Measurements from ENCODE around the gene BCL2.
A peak's percentile ranks its signal among the peaks of the same experiment; 100 is the strongest.

BCL2 gene

DNA sequence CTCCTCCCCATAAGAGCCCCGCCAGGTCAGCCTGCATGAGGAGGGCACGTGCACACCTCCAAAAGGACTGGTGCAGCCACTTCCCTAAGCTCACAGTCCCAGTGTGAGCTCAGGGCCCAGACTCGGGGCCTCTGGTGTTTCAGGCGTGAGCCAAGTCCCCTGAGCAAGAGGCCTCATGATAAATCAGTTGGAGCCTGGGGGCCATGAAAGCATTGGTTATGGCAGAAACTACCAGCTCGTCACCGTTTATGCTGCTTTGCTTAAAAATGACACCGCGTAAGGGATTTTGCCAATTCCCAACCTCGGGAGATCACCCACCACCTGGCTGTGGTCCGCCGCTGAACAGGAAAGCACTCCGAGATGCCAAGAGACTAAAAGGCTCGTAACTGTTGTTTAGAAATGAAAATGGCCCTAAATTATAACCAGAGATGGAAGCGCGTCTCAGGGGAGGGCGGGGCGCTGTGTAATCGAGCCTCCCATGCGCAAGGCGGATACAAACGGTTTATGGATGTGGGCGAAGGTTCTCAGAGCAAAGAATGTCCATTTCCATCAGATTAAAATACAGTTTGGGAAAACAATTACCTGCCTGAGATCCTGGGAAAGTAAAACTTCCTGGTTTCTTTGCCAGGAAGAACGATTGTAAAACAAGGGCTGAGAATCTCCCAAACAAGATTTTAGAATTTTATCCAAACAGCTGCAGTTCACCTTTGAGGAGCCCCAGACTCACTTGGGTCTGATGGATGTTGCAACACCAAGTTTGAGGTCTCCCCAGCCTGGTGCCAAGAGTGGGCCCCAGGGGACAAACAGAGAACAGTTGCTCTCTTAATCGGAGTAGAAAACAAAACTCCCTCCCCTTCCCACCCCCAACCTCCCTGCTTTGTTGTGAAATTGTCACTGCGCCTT lies 141.4 kb downstream of the BCL2 start:
- Mint-ChIP-seq H3K4me3 (peak overlapping the region; percentile 16 to 68 (median 34)), H3K4me1 (peaks cover 62% of the 10 kb centered on the region), H3K36me3 (ENCODE audit: low read depth) (no peaks in the 10 kb centered on the region), H3K27me3 (ENCODE audit: low read depth) (no peaks in the 10 kb centered on the region), H3K27ac (peak overlapping the region; percentile 66 to 87 (median 85)), H3K9me3 (no peaks in the 10 kb centered on the region)
- TF ChIP-seq, protein P1, sequence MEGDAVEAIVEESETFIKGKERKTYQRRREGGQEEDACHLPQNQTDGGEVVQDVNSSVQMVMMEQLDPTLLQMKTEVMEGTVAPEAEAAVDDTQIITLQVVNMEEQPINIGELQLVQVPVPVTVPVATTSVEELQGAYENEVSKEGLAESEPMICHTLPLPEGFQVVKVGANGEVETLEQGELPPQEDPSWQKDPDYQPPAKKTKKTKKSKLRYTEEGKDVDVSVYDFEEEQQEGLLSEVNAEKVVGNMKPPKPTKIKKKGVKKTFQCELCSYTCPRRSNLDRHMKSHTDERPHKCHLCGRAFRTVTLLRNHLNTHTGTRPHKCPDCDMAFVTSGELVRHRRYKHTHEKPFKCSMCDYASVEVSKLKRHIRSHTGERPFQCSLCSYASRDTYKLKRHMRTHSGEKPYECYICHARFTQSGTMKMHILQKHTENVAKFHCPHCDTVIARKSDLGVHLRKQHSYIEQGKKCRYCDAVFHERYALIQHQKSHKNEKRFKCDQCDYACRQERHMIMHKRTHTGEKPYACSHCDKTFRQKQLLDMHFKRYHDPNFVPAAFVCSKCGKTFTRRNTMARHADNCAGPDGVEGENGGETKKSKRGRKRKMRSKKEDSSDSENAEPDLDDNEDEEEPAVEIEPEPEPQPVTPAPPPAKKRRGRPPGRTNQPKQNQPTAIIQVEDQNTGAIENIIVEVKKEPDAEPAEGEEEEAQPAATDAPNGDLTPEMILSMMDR (IDR thresholded peaks at IDR 0.05; ENCODE audit: unreplicated experiment in 3 of 3): no peak

DNA sequence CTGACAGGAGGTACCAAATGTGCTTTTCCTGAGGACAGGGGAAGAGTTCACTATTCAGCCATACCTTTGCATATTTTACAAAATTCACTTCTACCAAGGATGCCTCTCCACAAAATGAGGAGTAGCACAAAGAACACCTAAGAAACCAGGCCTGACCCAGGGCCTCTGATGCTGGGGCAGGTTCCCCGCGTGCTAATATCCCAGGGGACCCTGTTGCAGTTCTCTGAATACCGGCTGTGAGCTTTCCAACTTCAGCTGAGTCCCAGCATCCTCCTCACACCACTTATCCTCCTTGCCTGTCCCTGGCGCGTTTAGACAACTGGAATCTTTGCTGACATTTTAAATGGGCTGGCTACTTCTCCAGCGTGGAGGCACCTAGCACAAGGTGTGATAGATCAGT lies 142.3 kb downstream of the BCL2 start:
- no peak overlapping the region for H3K4me3 Mint-ChIP-seq
- no peaks in the 10 kb centered on the region for H3K27me3 Mint-ChIP-seq (ENCODE audit: low read depth)
- peaks cover 53% of the 10 kb centered on the region for H3K4me1 Mint-ChIP-seq
- no peaks in the 10 kb centered on the region for H3K36me3 Mint-ChIP-seq (ENCODE audit: low read depth)
- peak overlapping the region in 1 of 3 experiments; percentile 85 for H3K27ac Mint-ChIP-seq
- TF ChIP-seq, protein P1 (IDR thresholded peaks at IDR 0.05; ENCODE audit: unreplicated experiment in 3 of 3): no peak
- no peaks in the 10 kb centered on the region for H3K9me3 Mint-ChIP-seq

DNA sequence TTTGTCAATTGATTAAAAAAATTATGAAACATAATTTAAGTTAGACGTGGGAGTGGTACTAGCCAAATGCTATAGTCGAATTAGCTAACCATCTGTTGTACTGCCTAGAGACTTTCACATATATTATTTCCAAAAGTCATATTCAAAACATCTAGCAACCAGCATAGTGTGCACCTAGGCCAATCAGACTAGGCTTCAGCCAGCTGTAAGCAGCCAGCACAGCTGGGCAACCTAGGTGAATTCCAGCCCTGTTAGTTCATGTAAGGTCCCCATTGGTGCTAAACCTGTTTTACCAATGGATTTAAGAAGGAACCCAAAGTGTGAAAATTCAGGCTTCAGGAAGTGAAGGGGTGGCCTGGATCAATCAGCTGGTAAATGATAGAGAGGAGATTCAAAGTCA lies 144.3 kb downstream of the BCL2 start:
- Mint-ChIP-seq H3K4me3 (no peak overlapping the region), H3K4me1 (peaks cover 37% of the 10 kb centered on the region), H3K9me3 (no peaks in the 10 kb centered on the region), H3K27me3 (ENCODE audit: low read depth) (no peaks in the 10 kb centered on the region), H3K36me3 (ENCODE audit: low read depth) (no peaks in the 10 kb centered on the region), H3K27ac (peak overlapping the region in 1 of 3 experiments; percentile 11)
- TF ChIP-seq, protein P1 (IDR thresholded peaks at IDR 0.05; ENCODE audit: unreplicated experiment in 3 of 3): no peak

DNA sequence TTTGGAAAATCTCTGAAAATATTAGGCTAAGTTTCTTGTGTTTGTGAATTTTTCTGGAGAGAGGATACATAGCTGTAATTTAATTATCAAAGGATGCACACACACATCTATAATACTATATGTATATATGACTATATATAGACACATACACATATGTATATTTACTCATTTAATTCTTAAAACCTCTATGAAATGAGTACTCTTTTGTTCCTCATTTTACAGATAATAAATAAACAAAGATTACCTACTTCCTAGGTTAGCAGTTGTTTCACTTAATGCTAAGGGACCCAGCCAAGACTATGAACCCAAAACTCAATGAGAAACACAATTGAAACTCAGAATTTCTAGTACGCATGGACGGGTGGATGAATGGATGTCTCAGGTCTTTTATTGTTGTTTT lies 145.6 kb downstream of the BCL2 start:
- peaks cover 24% of the 10 kb centered on the region for H3K4me1 Mint-ChIP-seq

DNA sequence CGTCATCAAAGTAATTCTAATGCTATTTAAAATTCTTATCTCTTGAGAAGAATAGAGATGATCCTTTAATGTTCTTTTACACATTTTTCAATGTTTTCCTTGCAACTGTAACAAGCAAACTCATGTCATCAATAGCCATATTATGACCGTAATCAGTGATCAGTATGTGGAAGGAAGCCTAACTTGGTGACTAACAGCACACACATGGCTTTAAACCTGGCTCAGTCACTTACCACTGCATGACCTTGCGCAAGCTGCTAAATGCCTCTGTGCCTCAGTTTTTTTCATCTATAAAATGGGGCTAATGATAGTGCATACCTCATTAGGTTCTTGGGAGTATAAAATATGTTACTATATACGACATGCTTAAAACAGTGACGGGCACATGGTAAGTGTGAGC lies 149.7 kb downstream of the BCL2 start:
- no peak overlapping the region for H3K4me3 Mint-ChIP-seq
- TF ChIP-seq, protein P1 (IDR thresholded peaks at IDR 0.05; ENCODE audit: unreplicated experiment in 3 of 3): no peak
- no peaks in the 10 kb centered on the region for H3K4me1 Mint-ChIP-seq
- H3K9me3 Mint-ChIP-seq: no peaks in the 10 kb centered on the region
- H3K36me3 Mint-ChIP-seq (ENCODE audit: low read depth): no peaks in the 10 kb centered on the region
- no peak overlapping the region for H3K27ac Mint-ChIP-seq
- H3K27me3 Mint-ChIP-seq (ENCODE audit: low read depth): no peaks in the 10 kb centered on the region

More for the DNA sequence above, 145.6 kb downstream of the BCL2 start:
- no peaks in the 10 kb centered on the region for H3K9me3 Mint-ChIP-seq
- no peaks in the 10 kb centered on the region for H3K27me3 Mint-ChIP-seq (ENCODE audit: low read depth)
- H3K27ac Mint-ChIP-seq: peak overlapping the region in 1 of 3 experiments; percentile 18
- TF ChIP-seq, protein P1 (IDR thresholded peaks at IDR 0.05; ENCODE audit: unreplicated experiment in 3 of 3): no peak
- H3K36me3 Mint-ChIP-seq (ENCODE audit: low read depth): no peaks in the 10 kb centered on the region
- H3K4me3 Mint-ChIP-seq: no peak overlapping the region

DNA sequence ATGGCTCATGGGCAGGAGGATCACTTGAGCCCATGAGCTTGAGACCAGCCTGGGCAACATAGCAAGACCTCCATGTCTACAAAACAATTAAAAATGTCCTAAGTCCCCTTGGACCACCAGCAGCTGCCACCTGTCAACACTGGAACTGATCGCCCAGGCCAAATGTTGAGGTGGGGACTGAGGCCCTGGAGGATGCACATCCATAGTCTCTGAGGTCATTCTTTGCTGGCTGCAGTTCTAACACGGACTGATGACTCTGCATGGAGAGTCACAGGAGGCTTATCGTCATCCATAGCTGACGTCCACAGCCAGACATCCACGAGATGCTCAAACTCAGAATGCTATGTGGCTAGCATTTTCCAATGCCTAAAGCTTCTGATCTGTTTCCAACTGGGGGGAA lies 151.3 kb downstream of the BCL2 start:
- H3K27me3 Mint-ChIP-seq (ENCODE audit: low read depth): no peaks in the 10 kb centered on the region
- H3K27ac Mint-ChIP-seq: no peak overlapping the region
- TF ChIP-seq, protein P1 (IDR thresholded peaks at IDR 0.05; ENCODE audit: unreplicated experiment in 3 of 3): no peak
- no peak overlapping the region for H3K4me3 Mint-ChIP-seq
- H3K36me3 Mint-ChIP-seq (ENCODE audit: low read depth): no peaks in the 10 kb centered on the region
- no peaks in the 10 kb centered on the region for H3K4me1 Mint-ChIP-seq
- no peaks in the 10 kb centered on the region for H3K9me3 Mint-ChIP-seq
